SK-N-SH (cell line): Measurements from ENCODE around the gene HNRNPM.

ENCODE experiments used
- FOXM1 ChIP-seq: IDR thresholded peaks from 2 replicates; pipeline ENCODE4 v1.4.0; 2012; ENCODE audit warnings: low read depth, mild to moderate bottlenecking
- POLR2AphosphoS5 ChIP-seq: IDR thresholded peaks from 2 replicates; pipeline ENCODE4 v1.6.1; 2012; ENCODE audit warnings: low read depth, low read length
- RAD21 ChIP-seq: IDR thresholded peaks from 2 replicates; pipeline ENCODE4 v1.6.1; 2012; ENCODE audit warnings: mild to moderate bottlenecking, low read length
- TAF1 ChIP-seq: IDR thresholded peaks from 2 replicates; pipeline ENCODE4 v1.6.1; 2012; ENCODE audit warnings: low read depth, mild to moderate bottlenecking, low read length, moderate library complexity, borderline replicate concordance
- TF ChIP-seq, protein P1 (sequence below): fragments of 200-600 bp; sonication (generic); IDR thresholded peaks from 2 replicates; pipeline ENCODE4 v1.6.1; 2017; ENCODE audit warnings: antibody characterized with exemption, mild to moderate bottlenecking, moderate library complexity

DNA sequence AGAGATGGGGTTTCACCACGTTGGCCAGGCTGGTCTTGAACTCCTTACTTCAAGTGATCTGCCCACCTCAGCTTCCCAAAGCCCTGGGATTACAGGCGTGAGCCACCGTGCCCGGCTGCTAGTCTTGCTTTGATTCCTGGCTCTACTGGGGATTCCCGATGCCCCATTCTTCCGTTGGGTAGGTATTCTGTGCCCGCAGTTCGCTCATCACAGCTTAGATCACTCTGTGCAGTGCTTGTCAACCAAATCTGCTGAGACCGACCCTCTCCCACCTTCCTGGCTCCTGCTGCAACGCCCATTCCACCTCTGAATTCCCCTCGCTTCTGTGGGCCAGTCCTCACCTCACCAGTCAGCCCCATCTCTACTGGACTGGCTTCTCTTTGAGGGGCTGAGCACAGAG, 73.8 kb downstream of the HNRNPM start:
- no peak for TF ChIP-seq POLR2AphosphoS5
- TF ChIP-seq TAF1, result no peak
- TF ChIP-seq, protein P1, sequence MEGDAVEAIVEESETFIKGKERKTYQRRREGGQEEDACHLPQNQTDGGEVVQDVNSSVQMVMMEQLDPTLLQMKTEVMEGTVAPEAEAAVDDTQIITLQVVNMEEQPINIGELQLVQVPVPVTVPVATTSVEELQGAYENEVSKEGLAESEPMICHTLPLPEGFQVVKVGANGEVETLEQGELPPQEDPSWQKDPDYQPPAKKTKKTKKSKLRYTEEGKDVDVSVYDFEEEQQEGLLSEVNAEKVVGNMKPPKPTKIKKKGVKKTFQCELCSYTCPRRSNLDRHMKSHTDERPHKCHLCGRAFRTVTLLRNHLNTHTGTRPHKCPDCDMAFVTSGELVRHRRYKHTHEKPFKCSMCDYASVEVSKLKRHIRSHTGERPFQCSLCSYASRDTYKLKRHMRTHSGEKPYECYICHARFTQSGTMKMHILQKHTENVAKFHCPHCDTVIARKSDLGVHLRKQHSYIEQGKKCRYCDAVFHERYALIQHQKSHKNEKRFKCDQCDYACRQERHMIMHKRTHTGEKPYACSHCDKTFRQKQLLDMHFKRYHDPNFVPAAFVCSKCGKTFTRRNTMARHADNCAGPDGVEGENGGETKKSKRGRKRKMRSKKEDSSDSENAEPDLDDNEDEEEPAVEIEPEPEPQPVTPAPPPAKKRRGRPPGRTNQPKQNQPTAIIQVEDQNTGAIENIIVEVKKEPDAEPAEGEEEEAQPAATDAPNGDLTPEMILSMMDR, result no peak
- TF ChIP-seq RAD21, result no peak
- TF ChIP-seq FOXM1, result no peak
